HEK293 (cell line): ENCODE data around the gene GPRC5D.

ENCODE experiments used
- CTCF ChIA-PET: fragments of 350-600 bp; formaldehyde crosslinking; extraction: SDS; loops from one replicate; lab custom pipeline; 2021; ENCODE audit warnings: antibody characterized with exemption; lab: Yijun Ruan, JAX
- POLR2A ChIA-PET: fragments of 300-600 bp; formaldehyde crosslinking; extraction: SDS; loops from one replicate; lab custom pipeline; 2020; ENCODE audit warnings: antibody characterized with exemption, inconsistent platforms; lab: Yijun Ruan, JAX
- H3K27ac ChIP-seq: fragments of 200-500 bp; sonication (Bioruptor generic); 2 replicates; pipeline ENCODE4 v1.5.1; 2014; ENCODE audit warnings: low read depth, low read length, control low read depth, inconsistent platforms; ENCODE audit errors: extremely low read depth
- H3K36me3 ChIP-seq, 2 experiments: fragments of 200-500 bp in 1 of 2; sonication (Bioruptor generic) in 1 of 2; 1 replicate in 1 of 2; 2 replicates in 1 of 2; pipeline ENCODE4 v1.5.1; 2014 to 2017; ENCODE audit warnings: inconsistent platforms in 2 of 2, low read length in 2 of 2; ENCODE audit not compliant: control insufficient read depth in 2 of 2, insufficient read depth in 1 of 2
- H3K4me1 ChIP-seq: fragments of 200-500 bp; sonication (Bioruptor generic); 2 replicates; pipeline ENCODE4 v1.5.1; 2014; ENCODE audit warnings: mild to moderate bottlenecking, low read length, inconsistent platforms; ENCODE audit not compliant: control insufficient read depth, insufficient read depth
- H3K4me3 ChIP-seq: 2 replicates; pipeline ENCODE4 v1.5.1; 2011; ENCODE audit warnings: low read depth, mild to moderate bottlenecking, control low read depth, low read length, moderate library complexity
- H3K9me3 ChIP-seq: fragments of 200-500 bp; sonication (Bioruptor generic); 2 replicates; pipeline ENCODE4 v1.5.1; 2014; ENCODE audit warnings: low read depth, low read length, inconsistent platforms; ENCODE audit not compliant: control insufficient read depth, insufficient read depth
- FEZF1 ChIP-seq: fragments of 450-650 bp; formaldehyde crosslinking; IDR thresholded peaks from 2 replicates; pipeline ENCODE4 v1.5.1; 2016; ENCODE audit warnings: missing biosample characterization, missing genetic modification characterization
- HOXC10 ChIP-seq: sonication (generic); formaldehyde crosslinking; IDR thresholded peaks from 2 replicates; pipeline ENCODE4 v1.8.1; 2023; ENCODE audit warnings: mild to moderate bottlenecking, missing genetic modification reagents
- MEIS1 ChIP-seq: sonication (generic); formaldehyde crosslinking; IDR thresholded peaks from 2 replicates; pipeline ENCODE4 v1.8.1; 2022; ENCODE audit warnings: missing genetic modification reagents, mild to moderate bottlenecking, borderline replicate concordance
- OSR2 ChIP-seq: fragments of 450-650 bp; formaldehyde crosslinking; IDR thresholded peaks from 2 replicates; pipeline ENCODE4 v1.5.1; 2016; ENCODE audit warnings: missing biosample characterization, missing genetic modification characterization
- TCF7L2 ChIP-seq: IDR thresholded peaks from 2 replicates; pipeline ENCODE4 v1.6.1; 2011; ENCODE audit warnings: low read depth, mild to moderate bottlenecking, inconsistent platforms, low read length, moderate library complexity, borderline replicate concordance
- ZBTB21 ChIP-seq: fragments of 450-650 bp; formaldehyde crosslinking; IDR thresholded peaks from 2 replicates; pipeline ENCODE4 v1.5.1; 2017; ENCODE audit warnings: missing biosample characterization, missing genetic modification characterization
- ZNF19 ChIP-seq: fragments of 450-650 bp; formaldehyde crosslinking; IDR thresholded peaks from 2 replicates; pipeline ENCODE4; 2016; ENCODE audit warnings: missing biosample characterization, missing genetic modification characterization, low read depth
- ZNF24 ChIP-seq: fragments of 450-650 bp; formaldehyde crosslinking; IDR thresholded peaks from 2 replicates; pipeline ENCODE4 v1.5.1; 2016; ENCODE audit warnings: missing biosample characterization, missing genetic modification characterization
- ZNF274 ChIP-seq, 2 experiments: fragments of 200-500 bp in 1 of 2; fragments of 450-650 bp in 1 of 2; sonication (Bioruptor generic) in 1 of 2; formaldehyde crosslinking in 1 of 2; IDR thresholded peaks; 2 replicates each; pipeline versions ENCODE4 v1.5.1 to v1.6.1; 2014 to 2016; ENCODE audit warnings: borderline replicate concordance in 1 of 2, inconsistent platforms in 1 of 2, low read length in 1 of 2, missing biosample characterization in 1 of 2, missing genetic modification characterization in 1 of 2
- ZNF426 ChIP-seq: fragments of 450-650 bp; formaldehyde crosslinking; IDR thresholded peaks from 2 replicates; pipeline ENCODE4 v1.5.1; 2017; ENCODE audit warnings: missing biosample characterization, missing genetic modification characterization, mild to moderate bottlenecking, inconsistent platforms, moderate library complexity
- ZNF596 ChIP-seq: fragments of 450-650 bp; IDR thresholded peaks from 2 replicates; pipeline ENCODE4 v1.5.0; 2018; ENCODE audit warnings: missing biosample characterization, mild to moderate bottlenecking, missing genetic modification characterization, moderate library complexity
- ZNF670 ChIP-seq: fragments of 450-650 bp; formaldehyde crosslinking; IDR thresholded peaks from 2 replicates; pipeline ENCODE4 v1.5.1; 2016; ENCODE audit warnings: missing biosample characterization, missing genetic modification characterization, low read depth
- ZNF76 ChIP-seq: fragments of 450-650 bp; formaldehyde crosslinking; IDR thresholded peaks from 2 replicates; pipeline ENCODE4; 2016; ENCODE audit warnings: low read depth, missing biosample characterization, missing genetic modification characterization, borderline replicate concordance
- ZNF837 ChIP-seq: fragments of 450-650 bp; formaldehyde crosslinking; IDR thresholded peaks from 2 replicates; pipeline ENCODE4 v1.5.1; 2016; ENCODE audit warnings: missing biosample characterization, missing genetic modification characterization
- TF ChIP-seq, protein P1 (sequence below): fragments of 450-650 bp; formaldehyde crosslinking; IDR thresholded peaks from 2 replicates; pipeline ENCODE4 v1.5.1; 2016; ENCODE audit warnings: missing biosample characterization, missing genetic modification characterization
- TF ChIP-seq, protein P2 (sequence below): fragments of 450-650 bp; formaldehyde crosslinking; IDR thresholded peaks from 2 replicates; pipeline ENCODE4 v1.5.1; 2017; ENCODE audit warnings: missing biosample characterization, missing genetic modification characterization
- TF ChIP-seq, protein P3 (sequence below): fragments of 450-650 bp; IDR thresholded peaks from 2 replicates; pipeline ENCODE4 v1.5.1; 2018; ENCODE audit warnings: missing biosample characterization, mild to moderate bottlenecking, missing genetic modification characterization
- TF ChIP-seq, protein P4 (sequence below): fragments of 450-650 bp; formaldehyde crosslinking; IDR thresholded peaks from 2 replicates; pipeline ENCODE4 v1.5.1; 2016; ENCODE audit warnings: missing biosample characterization, missing genetic modification characterization

The GPRC5D gene

DNA sequence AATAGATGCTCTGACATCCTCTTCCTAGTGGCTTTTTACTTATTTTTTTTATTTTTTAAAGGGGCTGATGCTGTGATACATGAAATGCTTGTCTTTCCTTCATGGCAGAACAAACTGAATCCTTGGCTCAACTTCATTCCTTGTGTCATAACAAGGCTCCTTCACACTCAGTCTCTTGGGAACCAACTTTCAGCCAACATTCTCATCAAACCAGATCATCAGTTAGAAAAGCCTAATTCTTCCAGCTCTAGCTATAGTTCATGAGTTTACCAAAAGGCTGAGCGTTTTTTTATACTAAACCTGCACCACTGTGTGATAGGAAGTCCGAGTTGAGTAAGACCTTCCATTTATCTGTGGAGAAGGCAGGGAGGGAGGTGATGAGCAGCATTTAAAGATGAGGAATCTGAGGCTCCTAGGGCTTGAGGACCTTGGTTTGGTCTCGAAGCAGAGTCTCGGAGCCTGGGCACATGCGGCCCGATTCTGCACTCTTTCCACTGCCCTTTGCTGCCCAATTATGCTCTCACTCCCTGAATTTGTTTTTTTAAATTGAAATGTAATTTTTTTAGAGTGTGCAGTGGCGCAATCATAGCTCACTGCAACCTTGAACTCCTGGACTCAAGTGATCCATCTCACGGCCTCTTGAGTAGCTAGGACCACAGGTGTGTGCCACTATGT lies 8.2 kb downstream of the GPRC5D start:
- POLR2A ChIA-PET = no interaction called here
- CTCF ChIA-PET = interaction anchor here (0.5 to 1.5 kb wide), 2 partner anchors 16 to 28 kb away, joined by 3 to 8 read pairs; no protein-coding TSS in a partner anchor
- Histone ChIP-seq H3K4me1 (no peaks in the 10 kb centered on the region), H3K36me3 (no peaks in the 10 kb centered on the region), H3K4me3 (no peak overlapping the region), H3K9me3 (no peaks in the 10 kb centered on the region), H3K27ac (no peak overlapping the region)
- TF ChIP-seq MEIS1 (CRISPR knock-in tag) (no peak), ZNF24 (tag by site-specific recombination) (no peak), ZNF19 (tag by site-specific recombination) (no peak), OSR2 (tag by site-specific recombination) (no peak), ZNF76 (tag by site-specific recombination) (no peak), ZBTB21 (tag by site-specific recombination) (no peak), TCF7L2 (no peak), HOXC10 (CRISPR knock-in tag) (no peak), FEZF1 (tag by site-specific recombination) (no peak), ZNF596 (tag by site-specific recombination) (no peak), ZNF837 (no peak), ZNF274 (IDR thresholded peaks at IDR 0.05; ENCODE audit: low read length) (no peak), ZNF274 (tag by site-specific recombination; IDR thresholded peaks at IDR 0.05; ENCODE audit: borderline replicate concordance) (no peak), ZNF670 (tag by site-specific recombination) (no peak), ZNF426 (tag by site-specific recombination) (no peak)
- TF ChIP-seq, protein P1, sequence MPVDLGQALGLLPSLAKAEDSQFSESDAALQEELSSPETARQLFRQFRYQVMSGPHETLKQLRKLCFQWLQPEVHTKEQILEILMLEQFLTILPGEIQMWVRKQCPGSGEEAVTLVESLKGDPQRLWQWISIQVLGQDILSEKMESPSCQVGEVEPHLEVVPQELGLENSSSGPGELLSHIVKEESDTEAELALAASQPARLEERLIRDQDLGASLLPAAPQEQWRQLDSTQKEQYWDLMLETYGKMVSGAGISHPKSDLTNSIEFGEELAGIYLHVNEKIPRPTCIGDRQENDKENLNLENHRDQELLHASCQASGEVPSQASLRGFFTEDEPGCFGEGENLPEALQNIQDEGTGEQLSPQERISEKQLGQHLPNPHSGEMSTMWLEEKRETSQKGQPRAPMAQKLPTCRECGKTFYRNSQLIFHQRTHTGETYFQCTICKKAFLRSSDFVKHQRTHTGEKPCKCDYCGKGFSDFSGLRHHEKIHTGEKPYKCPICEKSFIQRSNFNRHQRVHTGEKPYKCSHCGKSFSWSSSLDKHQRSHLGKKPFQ = no peak
- TF ChIP-seq, protein P2, sequence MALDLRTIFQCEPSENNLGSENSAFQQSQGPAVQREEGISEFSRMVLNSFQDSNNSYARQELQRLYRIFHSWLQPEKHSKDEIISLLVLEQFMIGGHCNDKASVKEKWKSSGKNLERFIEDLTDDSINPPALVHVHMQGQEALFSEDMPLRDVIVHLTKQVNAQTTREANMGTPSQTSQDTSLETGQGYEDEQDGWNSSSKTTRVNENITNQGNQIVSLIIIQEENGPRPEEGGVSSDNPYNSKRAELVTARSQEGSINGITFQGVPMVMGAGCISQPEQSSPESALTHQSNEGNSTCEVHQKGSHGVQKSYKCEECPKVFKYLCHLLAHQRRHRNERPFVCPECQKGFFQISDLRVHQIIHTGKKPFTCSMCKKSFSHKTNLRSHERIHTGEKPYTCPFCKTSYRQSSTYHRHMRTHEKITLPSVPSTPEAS = no peak
- TF ChIP-seq, protein P3, sequence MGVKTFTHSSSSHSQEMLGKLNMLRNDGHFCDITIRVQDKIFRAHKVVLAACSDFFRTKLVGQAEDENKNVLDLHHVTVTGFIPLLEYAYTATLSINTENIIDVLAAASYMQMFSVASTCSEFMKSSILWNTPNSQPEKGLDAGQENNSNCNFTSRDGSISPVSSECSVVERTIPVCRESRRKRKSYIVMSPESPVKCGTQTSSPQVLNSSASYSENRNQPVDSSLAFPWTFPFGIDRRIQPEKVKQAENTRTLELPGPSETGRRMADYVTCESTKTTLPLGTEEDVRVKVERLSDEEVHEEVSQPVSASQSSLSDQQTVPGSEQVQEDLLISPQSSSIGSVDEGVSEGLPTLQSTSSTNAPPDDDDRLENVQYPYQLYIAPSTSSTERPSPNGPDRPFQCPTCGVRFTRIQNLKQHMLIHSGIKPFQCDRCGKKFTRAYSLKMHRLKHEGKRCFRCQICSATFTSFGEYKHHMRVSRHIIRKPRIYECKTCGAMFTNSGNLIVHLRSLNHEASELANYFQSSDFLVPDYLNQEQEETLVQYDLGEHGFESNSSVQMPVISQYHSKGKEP = no peak
- TF ChIP-seq, protein P4, sequence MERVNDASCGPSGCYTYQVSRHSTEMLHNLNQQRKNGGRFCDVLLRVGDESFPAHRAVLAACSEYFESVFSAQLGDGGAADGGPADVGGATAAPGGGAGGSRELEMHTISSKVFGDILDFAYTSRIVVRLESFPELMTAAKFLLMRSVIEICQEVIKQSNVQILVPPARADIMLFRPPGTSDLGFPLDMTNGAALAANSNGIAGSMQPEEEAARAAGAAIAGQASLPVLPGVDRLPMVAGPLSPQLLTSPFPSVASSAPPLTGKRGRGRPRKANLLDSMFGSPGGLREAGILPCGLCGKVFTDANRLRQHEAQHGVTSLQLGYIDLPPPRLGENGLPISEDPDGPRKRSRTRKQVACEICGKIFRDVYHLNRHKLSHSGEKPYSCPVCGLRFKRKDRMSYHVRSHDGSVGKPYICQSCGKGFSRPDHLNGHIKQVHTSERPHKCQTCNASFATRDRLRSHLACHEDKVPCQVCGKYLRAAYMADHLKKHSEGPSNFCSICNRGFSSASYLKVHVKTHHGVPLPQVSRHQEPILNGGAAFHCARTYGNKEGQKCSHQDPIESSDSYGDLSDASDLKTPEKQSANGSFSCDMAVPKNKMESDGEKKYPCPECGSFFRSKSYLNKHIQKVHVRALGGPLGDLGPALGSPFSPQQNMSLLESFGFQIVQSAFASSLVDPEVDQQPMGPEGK = no peak
